LoVo (cell line): Measurements from ENCODE around the gene ARL16.

Experiments
- DNase-seq: peaks from one replicate; pipeline ENCODE4 v3.0.0-alpha.2; 2016; ENCODE audit warnings: low spot score

Gene ARL16

GRCh38 chr17:81712468-81713003, 28.9 kb upstream of the ARL16 start:
- DNase-seq: peak; percentile 38

DNA sequence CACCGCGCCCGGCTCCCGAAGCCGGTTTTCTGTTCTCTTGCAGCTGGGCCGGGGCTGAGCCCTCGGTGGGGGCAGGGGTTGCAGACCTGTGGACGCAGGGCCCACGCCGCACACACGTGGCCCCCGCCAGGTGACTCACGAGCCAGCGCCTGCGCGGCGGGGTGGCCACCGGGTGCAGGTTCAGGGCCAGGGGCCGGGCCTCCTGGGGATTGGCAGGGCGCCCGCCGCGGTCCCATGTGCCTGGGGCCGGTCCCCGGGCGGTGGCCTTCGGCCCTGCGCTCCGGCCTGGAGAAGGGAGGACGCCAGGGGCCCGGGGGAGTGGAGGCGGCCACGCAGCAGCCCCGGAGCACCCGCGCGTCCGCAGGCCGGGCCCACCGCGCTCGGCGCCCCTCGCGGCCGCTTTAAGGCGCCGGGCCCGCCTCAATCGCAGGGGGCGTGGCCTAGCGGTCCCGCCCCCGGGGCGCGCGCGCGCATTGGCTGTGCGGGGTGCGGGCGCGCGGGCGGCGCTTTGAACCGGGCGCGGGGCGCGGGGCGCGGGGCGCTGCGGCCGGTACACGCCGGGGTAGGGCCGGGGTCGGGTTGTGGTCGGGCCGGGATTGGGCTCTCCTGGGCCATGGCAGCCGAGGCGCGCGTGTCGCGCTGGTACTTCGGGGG, 28.3 kb upstream of the ARL16 start, which contains the start of gene SLC25A10:
Gene SLC25A10, plus strand, starts transcription at position 471 of the 654 bp plus-strand sequence. Its CDS starts 143 bp downstream, at position 614.
- peak; percentile 87 for DNase-seq

DNA sequence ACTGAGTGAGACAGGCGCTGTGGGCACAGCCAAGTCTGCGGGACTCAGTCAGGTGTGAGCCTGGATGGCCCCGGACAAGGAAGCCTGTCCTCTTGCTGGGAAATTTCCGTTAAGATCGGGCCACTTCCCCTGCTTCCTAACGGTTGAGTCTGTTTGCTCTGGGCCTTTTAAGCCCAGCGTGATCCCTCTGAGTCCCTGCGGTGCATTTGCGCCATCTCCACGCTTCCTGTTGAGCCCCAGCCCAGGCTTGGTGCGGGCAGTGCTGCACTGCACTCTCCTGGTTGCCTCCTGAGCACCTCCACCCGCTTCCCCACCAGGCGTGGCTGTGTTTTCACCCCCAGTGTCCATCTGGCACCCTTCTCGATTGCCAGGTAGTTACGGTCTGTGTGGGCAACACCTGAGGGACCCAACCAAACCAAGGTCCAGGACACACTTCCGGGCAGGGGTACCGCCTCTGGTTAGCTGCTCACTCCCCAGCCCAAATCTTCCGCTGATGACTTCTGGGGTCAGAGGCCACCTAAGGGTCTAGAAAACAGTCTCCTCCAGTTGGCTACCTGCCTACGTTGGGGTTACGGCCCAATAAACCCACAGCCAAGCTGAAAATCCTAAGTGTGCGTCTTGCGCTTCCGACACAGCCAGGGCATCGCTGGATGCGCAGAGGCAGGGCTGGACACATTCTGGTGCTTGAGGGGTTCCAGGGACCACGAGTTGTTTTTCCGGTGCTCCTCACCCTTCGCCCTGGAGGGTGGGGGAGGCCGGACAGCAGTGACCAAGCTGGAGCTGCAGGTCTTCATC, 27.1 kb upstream of the ARL16 start:
- no peak for DNase-seq

- no peak for DNase-seq
These were observed 25.2 kb upstream of the ARL16 start for GRCh38 chr17:81708739-81709185.

GRCh38 chr17:81707725-81708646, 24.4 kb upstream of the ARL16 start:
- no peak for DNase-seq

- no peak for DNase-seq
These were observed 23.4 kb upstream of the ARL16 start for GRCh38 chr17:81706757-81707624.

DNA sequence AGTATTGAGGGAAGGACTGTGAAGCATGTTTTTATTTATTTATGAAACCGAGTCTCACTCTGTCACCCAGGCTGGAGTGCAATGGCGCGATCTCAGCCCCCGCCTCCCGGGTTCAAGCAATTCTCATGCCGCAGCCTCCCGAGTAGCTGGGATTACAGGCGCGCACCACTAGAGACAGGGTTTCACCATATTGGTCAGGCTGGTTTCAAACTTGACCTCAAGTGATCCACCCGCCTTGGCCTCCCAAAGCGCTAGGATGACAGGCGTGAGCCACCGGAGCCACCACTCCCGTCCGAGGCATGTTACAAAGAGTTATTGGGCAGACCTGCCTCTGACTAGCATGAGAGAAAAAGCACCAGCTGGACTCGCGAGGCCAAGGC, 22.6 kb upstream of the ARL16 start:
- no peak for DNase-seq

DNA sequence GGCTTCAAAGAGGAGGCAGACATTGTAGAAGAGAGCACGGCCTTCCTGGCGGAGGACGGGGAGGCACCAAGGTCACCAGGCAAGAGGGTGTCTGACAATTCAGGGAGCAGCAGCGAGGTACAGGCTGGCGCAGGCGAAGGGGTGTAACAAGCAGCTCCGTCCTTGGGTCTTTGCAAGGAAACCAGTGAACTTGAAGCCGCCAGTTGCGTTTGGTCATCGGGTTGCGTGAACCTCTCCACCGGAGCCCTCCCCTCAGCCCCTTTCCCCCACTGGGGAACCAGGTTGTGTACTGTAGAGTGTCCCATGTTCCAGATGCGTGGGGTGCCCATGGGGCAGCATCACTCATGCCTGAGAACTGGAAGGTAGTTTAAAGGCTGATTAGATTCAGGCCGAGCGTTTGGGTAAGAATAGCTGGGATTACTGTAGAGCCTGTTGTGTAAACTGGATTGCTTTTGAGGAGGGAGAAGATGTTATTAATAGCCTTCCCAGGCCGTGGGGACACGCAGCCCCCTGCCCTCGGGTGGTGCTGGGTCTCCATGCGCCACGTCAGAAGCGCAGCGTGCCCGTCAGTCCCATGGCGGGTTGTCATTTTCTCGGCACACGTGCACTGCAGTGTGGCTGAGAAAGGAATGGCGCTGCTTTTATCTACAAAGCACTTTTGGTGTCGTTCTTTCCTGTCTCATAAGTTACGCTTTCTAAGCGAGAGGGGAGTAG, 22.1 kb upstream of the ARL16 start:
- no peak for DNase-seq

DNA sequence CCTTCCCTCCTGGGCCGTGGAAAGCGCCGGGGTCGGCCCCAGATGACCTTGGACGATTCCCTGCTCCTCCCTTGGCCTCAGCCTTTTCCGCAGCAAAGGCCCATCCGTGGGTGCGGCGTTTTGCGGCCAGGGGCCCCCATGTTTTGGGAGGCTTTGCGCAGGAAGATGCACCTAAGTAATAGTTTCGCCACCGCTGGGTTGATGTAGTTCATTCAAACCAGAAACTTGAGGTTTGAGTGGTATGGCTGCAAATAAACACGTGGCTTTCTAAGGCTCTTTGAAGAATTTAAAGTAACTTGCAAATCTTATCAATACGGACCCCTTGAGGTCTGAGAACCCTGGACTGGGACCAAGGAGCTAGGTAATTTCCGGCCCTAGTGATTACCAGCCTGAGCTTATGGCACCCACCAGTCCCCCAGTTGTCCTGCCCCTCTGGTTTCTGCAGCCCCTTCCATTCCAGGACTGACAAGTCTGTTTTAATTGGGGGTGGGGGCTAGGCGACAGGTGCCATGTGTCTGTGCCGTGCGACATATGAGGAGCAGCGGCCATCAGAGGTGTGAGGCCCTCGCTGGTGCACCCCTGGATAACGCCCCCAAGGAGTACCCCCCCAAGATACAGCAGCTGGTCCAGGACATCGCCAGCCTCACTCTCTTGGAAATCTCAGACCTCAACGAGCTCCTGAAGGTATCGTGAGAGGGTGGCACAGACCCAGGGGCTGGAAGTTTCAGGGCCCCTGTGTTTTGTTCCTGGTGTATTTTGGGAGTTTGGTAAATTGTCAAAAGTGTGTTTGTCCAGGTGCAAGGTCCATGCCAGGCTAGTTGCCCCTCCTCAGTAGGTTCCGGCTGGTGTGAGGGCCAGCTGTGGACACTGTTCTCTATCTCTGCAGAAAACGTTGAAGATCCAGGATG, 20.4 kb upstream of the ARL16 start:
- no peak for DNase-seq

- DNase-seq: peak; percentile 90
These were observed 19.5 kb upstream of the ARL16 start, which contains the start of gene MRPL12 for GRCh38 chr17:81702934-81703746. MRPL12 (plus strand) TSS chr17:81703367; CDS start chr17:81703502, 135 bp downstream.

- DNase-seq: no peak
These were observed 17.9 kb upstream of the ARL16 start for GRCh38 chr17:81701288-81702071.

- no peak for DNase-seq
These were observed 17.0 kb upstream of the ARL16 start for GRCh38 chr17:81700353-81701287.

GRCh38 chr17:81697261-81698044, 13.9 kb upstream of the ARL16 start:
- no peak for DNase-seq

- DNase-seq: no peak
These were observed 12.8 kb upstream of the ARL16 start for GRCh38 chr17:81696218-81696941.

GRCh38 chr17:81695801-81696200, 12.2 kb upstream of the ARL16 start:
- no peak for DNase-seq
